Measurements from ENCODE around the gene DAPK3. TPM values are rescaled to one million over a fixed set of nuclear protein-coding genes. Genes with fewer than 3 reads are reported as not detected.
"Not testable (repeated sequence)": the region's sequence is repeated elsewhere in the genome, so short reads cannot be mapped to it uniquely, and the experiment has no call there.

The DAPK3 gene
- total and polyA plus RNA-seq, 12 donors = 72.5 to 222 (median 112) TPM

GRCh38 chr19:3950871-3951861 lies 19.7 kb downstream of the DAPK3 start:
- intact Hi-C loops (cut with DNase I) = loop anchor here in 4 of 10 donors (2.0 to 10.0 kb wide), 2 partner anchors 18 to 186 kb away; partner anchors contain the start of genes APBA3 (in 1 of the 4) and MRPL54 (in 1 of the 4)
- H3K36me3 ChIP-seq = peaks cover 0 to 15% (median 0%) of the 10 kb centered on the region in 9 donors
- TF ChIP-seq CTCF (IDR thresholded peaks at IDR 0.05) = no peak
- ATAC-seq = peak; percentile 26 to 84 (median 76)
- no peaks in the 10 kb centered on the region for H3K9me3 ChIP-seq
- no peaks in the 10 kb centered on the region for H3K27me3 ChIP-seq
- H3K4me1 ChIP-seq = peaks cover 6 to 55% (median 34%) of the 10 kb centered on the region in 9 donors
- H3K27ac ChIP-seq = peak overlapping the region; percentile 68 to 98 (median 93)
- DNase-seq = peak; percentile 64 to 76
- WGBS, 2 donors = 17 to 22% methylated on average over 41 of the region's 41 CpGs
- H3K4me3 ChIP-seq = peak overlapping the region; percentile 27 to 60 (median 48)

DNA sequence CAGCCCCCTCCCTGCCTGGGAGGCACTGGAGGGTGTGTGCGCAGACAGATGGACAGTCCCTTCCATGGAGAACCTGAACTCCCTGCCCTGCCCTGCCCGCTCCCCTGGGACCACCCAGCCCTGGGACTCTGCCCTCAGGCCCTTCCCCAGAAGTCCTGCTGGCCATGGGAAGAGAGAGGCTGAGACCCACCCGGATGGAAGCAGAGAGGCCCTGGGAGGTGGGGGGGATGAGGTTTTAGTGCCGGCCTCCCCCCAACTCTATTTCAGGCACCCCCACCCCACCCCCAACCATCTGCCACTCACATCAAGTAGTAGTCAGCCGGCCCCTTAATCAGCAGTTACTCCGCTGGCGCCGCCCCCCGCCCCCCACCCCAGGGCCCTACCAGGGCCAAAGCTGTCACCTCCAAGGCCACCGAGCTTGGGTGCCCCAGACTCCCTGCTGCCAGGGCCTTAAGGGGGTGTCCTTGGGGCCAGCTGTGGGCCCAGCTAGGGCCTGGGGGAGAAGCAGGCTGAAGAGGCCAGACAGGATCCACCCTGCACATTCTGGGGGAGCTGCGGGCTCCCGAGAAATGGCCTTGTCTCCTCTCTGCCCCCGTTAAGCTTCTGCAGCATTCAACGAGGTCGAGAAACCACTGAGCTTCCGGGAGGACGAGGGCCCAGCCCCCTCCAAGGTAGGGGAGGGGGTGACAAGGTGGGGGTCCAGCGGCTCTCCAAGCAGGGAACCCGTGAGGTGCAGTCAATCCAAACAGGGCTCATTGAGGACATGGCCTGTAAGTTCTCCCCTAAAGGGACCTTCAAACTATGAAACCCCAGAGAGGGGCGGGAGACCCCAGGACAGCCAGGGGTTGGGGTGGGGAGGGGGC lies 20.7 kb downstream of the DAPK3 start:
- DNase-seq (no peak), ATAC-seq (peak; percentile 11 to 42 (median 35))
- TF ChIP-seq CTCF (IDR thresholded peaks at IDR 0.05) = no peak
- Histone ChIP-seq H3K4me1 (peaks cover 6 to 58% (median 34%) of the 10 kb centered on the region in 9 donors), H3K27ac (peak overlapping the region; percentile 68 to 98 (median 93)), H3K36me3 (peaks cover 0 to 10% (median 0%) of the 10 kb centered on the region in 9 donors), H3K27me3 (no peaks in the 10 kb centered on the region), H3K4me3 (peak overlapping the region; percentile 27 to 60 (median 48)), H3K9me3 (no peaks in the 10 kb centered on the region)
- intact Hi-C loops (cut with DNase I) = loop anchor here in 4 of 10 donors (2.0 to 10.0 kb wide), 2 partner anchors 19 to 185 kb away; partner anchors contain the start of genes APBA3 (in 1 of the 4) and MRPL54 (in 1 of the 4)
- WGBS, 2 donors = 26 to 36% methylated on average over 20 of the region's 20 CpGs

- Histone ChIP-seq H3K4me3 (peak overlapping the region in 6 of 10 donors; percentile 36 to 60 (median 49)), H3K9me3 (no peaks in the 10 kb centered on the region), H3K27ac (peak overlapping the region; percentile 68 to 98 (median 93)), H3K4me1 (peaks cover 6 to 53% (median 33%) of the 10 kb centered on the region in 9 donors), H3K27me3 (no peaks in the 10 kb centered on the region), H3K36me3 (peaks cover 0 to 12% (median 0%) of the 10 kb centered on the region in 9 donors)
- intact Hi-C loops (cut with DNase I) = no loop called here
- TF ChIP-seq CTCF (IDR thresholded peaks at IDR 0.05) = no peak
- DNase-seq (no peak), ATAC-seq (peak in 1 of 8 donors; percentile 3)
- WGBS, 2 donors = 63 to 66% methylated on average over 11 of the region's 11 CpGs
These were observed 21.6 kb downstream of the DAPK3 start for GRCh38 chr19:3949294-3949693.

- ATAC-seq = not testable (repeated sequence)
- 90 to 92% methylated on average over 15 of the region's 15 CpGs for WGBS, 2 donors
These were observed 23.5 kb downstream of the DAPK3 start for GRCh38 chr19:3947316-3947933.

More at GRCh38 chr19:3947316-3947933, 23.5 kb downstream of the DAPK3 start:
- peak overlapping the region in 2 of 10 donors; percentile 21 to 39 for H3K27ac ChIP-seq
- DNase-seq; intact Hi-C loops (cut with DNase I); H3K4me3 ChIP-seq; H3K27me3 ChIP-seq; H3K9me3 ChIP-seq: not testable (repeated sequence)
- peaks cover 0 to 22% (median 0%) of the 10 kb centered on the region in 9 donors for H3K36me3 ChIP-seq
- H3K4me1 ChIP-seq = peaks cover 6 to 39% (median 22%) of the 10 kb centered on the region in 9 donors

Data from heart right ventricle (tissue), 16 donors.